H1 (cell line): ENCODE data around the gene KSR2. TPM values are rescaled to one million over a fixed set of nuclear protein-coding genes. Genes with fewer than 3 reads are reported as not detected.

Experiments
- BACH1 ChIP-seq: IDR thresholded peaks from 2 replicates; pipeline ENCODE4 v1.6.1; 2012; ENCODE audit warnings: low read length, improper control_type of control experiment
- BRCA1 ChIP-seq: IDR thresholded peaks from 2 replicates; pipeline ENCODE4 v1.6.1; 2012; ENCODE audit warnings: low read depth, low read length, improper control_type of control experiment
- CHD1 ChIP-seq: IDR thresholded peaks from 2 replicates; pipeline ENCODE4 v1.6.1; 2012; ENCODE audit warnings: low read depth, low read length, improper control_type of control experiment
- CTBP2 ChIP-seq: IDR thresholded peaks from 2 replicates; pipeline ENCODE4 v1.7.0; 2011; ENCODE audit warnings: borderline replicate concordance, mild to moderate bottlenecking, moderate library complexity, mixed read lengths, low read length; ENCODE audit not compliant: insufficient read depth, insufficient read length
- KDM4A ChIP-seq: IDR thresholded peaks from one replicate; pipeline ENCODE4 v1.7.1; 2012; ENCODE audit warnings: low read depth, mild to moderate bottlenecking, moderate library complexity, low read length, inconsistent platforms; ENCODE audit not compliant: severe bottlenecking
- SIN3A ChIP-seq, 2 experiments: IDR thresholded peaks in 1 of 2; conservative IDR thresholded peaks in 1 of 2; 2 replicates each; pipeline ENCODE4 v1.6.1; 2011 to 2012; ENCODE audit warnings: low read length in 2 of 2, improper control_type of control experiment in 1 of 2, low read depth in 1 of 2, mild to moderate bottlenecking in 1 of 2
- SP4 ChIP-seq: IDR thresholded peaks from 2 replicates; pipeline ENCODE4 v1.6.1; 2012; ENCODE audit warnings: low read length, inconsistent platforms
- TAF1 ChIP-seq: IDR thresholded peaks from 2 replicates; pipeline ENCODE4 v1.6.1; 2011; ENCODE audit warnings: mild to moderate bottlenecking, low read depth, low read length
- polyA plus RNA-seq, 7 experiments: library from polyadenylated mRNA; depleted of rRNA in 3 of 7; stranded (reverse) in 5 of 7; unstranded in 2 of 7; fragments of >200 nt in 5 of 7; fragments of 200-250 nt in 2 of 7; gene quantifications; 1 replicate in 5 of 7; 2 replicates in 1 of 7; 4 replicates in 1 of 7; pipeline versions ENCODE4 v1.2.1 to v1.2.3, GENCODE V29; 2011 to 2013; ENCODE audit warnings: missing spikeins in 2 of 7, mixed read lengths in 2 of 7
- total RNA-seq: library from RNA; stranded (reverse); fragmentation: NEBNext Ultra II Directional; extraction: Animal tissue kit (Norgen Biotek cat#: 25700); gene quantifications from 2 replicates; pipeline ENCODE4 v1.2.1, GENCODE V29; 2021

KSR2 gene
- total and polyA plus RNA-seq, 2 of the 8 experiments (the other 6 are each of a cell fraction or from before 2014, with no cell fraction given) = 0.74 to 2.2 TPM

- TF ChIP-seq CHD1 = no peak
- TF ChIP-seq BACH1 = no peak
- TF ChIP-seq SIN3A (conservative IDR thresholded peaks at IDR 0.05 in 1 of 2, IDR thresholded peaks at IDR 0.05 in 1 of 2; ENCODE audit: low read depth in 1 of 2, low read length in 2 of 2) = no peak
- TF ChIP-seq CTBP2 = no peak
- TF ChIP-seq KDM4A = no peak
- TF ChIP-seq SP4 = no peak
- TF ChIP-seq BRCA1 = no peak
- TF ChIP-seq TAF1 = no peak
- TF ChIP-seq, all 59 proteins: peak for 0
Observed at GRCh38 chr12:117571321-117571720, 397.5 kb downstream of the KSR2 start (continued).
